Natural killer cell (primary cell): ENCODE measurements around the gene ULBP3. TPM values are rescaled to one million over a fixed set of nuclear protein-coding genes. Genes with fewer than 3 reads are reported as not detected.

ENCODE experiments used
- ATAC-seq, 3 donors: fragments of 150-1000 bp in 2 of 3; fragments of 200-7000 bp in 1 of 3; cut with Tn5 transposase; 1 replicate in 1 of 3; 2 replicates in 2 of 3; pipeline ENCODE4 v1.10.0; 2021; ENCODE audit warnings: mild to moderate bottlenecking in 2 of 3, moderate library complexity in 2 of 3
- DNase-seq, 2 donors: peaks; one replicate each; pipeline versions ENCODE4 v3.0.0 to v3.0.0-alpha.2; 2013 to 2021; ENCODE audit warnings: mixed read lengths in 1 of 2
- H3K27ac ChIP-seq: one replicate; pipeline ENCODE4 v1.5.1; 2013; ENCODE audit warnings: mild to moderate bottlenecking, low read length
- H3K27me3 ChIP-seq: one replicate; pipeline ENCODE4 v1.6.1; 2013; ENCODE audit warnings: low read length; ENCODE audit not compliant: control insufficient read depth, insufficient read depth
- H3K36me3 ChIP-seq: one replicate; pipeline ENCODE4 v1.6.1; 2013; ENCODE audit warnings: low read length; ENCODE audit not compliant: control insufficient read depth, insufficient read depth
- H3K4me1 ChIP-seq: one replicate; pipeline ENCODE4 v1.6.1; 2013; ENCODE audit warnings: low read length; ENCODE audit not compliant: control insufficient read depth, insufficient read depth
- H3K4me3 ChIP-seq: one replicate; pipeline ENCODE4 v1.5.1; 2013; ENCODE audit warnings: low read length
- H3K9me3 ChIP-seq: one replicate; pipeline ENCODE4 v1.6.1; 2013; ENCODE audit warnings: low read length; ENCODE audit not compliant: control insufficient read depth, insufficient read depth
- H3K27ac Mint-ChIP-seq, 2 donors: one replicate each; pipeline ENCODE4 v1.8.0; 2022; ENCODE audit warnings: mild to moderate bottlenecking in 2 of 2, mixed read lengths in 2 of 2, moderate library complexity in 1 of 2
- H3K27me3 Mint-ChIP-seq, 2 donors: one replicate each; pipeline ENCODE4 v1.8.0; 2022; ENCODE audit warnings: low read depth in 2 of 2, mixed read lengths in 2 of 2
- H3K36me3 Mint-ChIP-seq: one replicate; pipeline ENCODE4 v1.8.0; 2022; ENCODE audit warnings: mixed read lengths
- H3K4me1 Mint-ChIP-seq, 2 donors: one replicate each; pipeline ENCODE4 v1.8.0; 2022; ENCODE audit warnings: mixed read lengths in 2 of 2
- H3K4me3 Mint-ChIP-seq: one replicate; pipeline ENCODE4 v1.8.0; 2022; ENCODE audit warnings: mild to moderate bottlenecking, moderate library complexity, mixed read lengths
- H3K9me3 Mint-ChIP-seq, 2 donors: one replicate each; pipeline ENCODE4 v1.8.0; 2022; ENCODE audit warnings: mixed read lengths in 2 of 2
- CTCF ChIP-seq: fragments of 200-600 bp; IDR thresholded peaks from one replicate; pipeline ENCODE4 v1.8.0; 2022; ENCODE audit warnings: antibody characterized with exemption
- WGBS: methylation state at CpG from one replicate; pipeline ENCODE4 v1.1.7; 2013; ENCODE audit warnings: missing lambda C conversion rate; ENCODE audit not compliant: insufficient coverage; 5-methylcytosine and 5-hydroxymethylcytosine counted together
- intact Hi-C: fragments of 100-400 bp; cut with micrococcal nuclease; formaldehyde crosslinking; loops from one replicate; pipeline ENCODE4 v1.14.2; 2022
- total RNA-seq, 4 donors: library from RNA; stranded (reverse); fragments of 120-200 nt in 1 of 4; gene quantifications; one replicate each; pipeline versions ENCODE4 v1.2.3 to v1.2.4, GENCODE V29; 2013 to 2022

Gene ULBP3
- total RNA-seq, 3 donors from 2014 or later (not counting 1 experiment from before 2014, with no cell fraction given): 0.64 to 1.5 (median 0.75) TPM

- no peaks in the 10 kb centered on the region for H3K36me3 Mint-ChIP-seq
- no peak for TF ChIP-seq CTCF
- no peaks in the 10 kb centered on the region for H3K9me3 Mint-ChIP-seq
- H3K4me3 Mint-ChIP-seq: no peak overlapping the region
- no peaks in the 10 kb centered on the region for H3K36me3 ChIP-seq
- H3K9me3 ChIP-seq: no peaks in the 10 kb centered on the region
- peaks cover 5 to 6% of the 10 kb centered on the region in 2 donors for H3K4me1 Mint-ChIP-seq
- no peak overlapping the region for H3K27ac ChIP-seq
- H3K4me3 ChIP-seq: no peak overlapping the region
- DNase-seq (no peak), ATAC-seq (no peak)
- H3K27me3 Mint-ChIP-seq: peaks cover 5 to 22% of the 10 kb centered on the region in 2 donors
- H3K27ac Mint-ChIP-seq: no peak overlapping the region
- 97% methylated on average over 6 of the region's 6 CpGs for WGBS
- H3K4me1 ChIP-seq: no peaks in the 10 kb centered on the region
- intact Hi-C loops: no loop called here
- no peaks in the 10 kb centered on the region for H3K27me3 ChIP-seq
Measured at GRCh38 chr6:150093397-150093796, 24.5 kb upstream of the ULBP3 start.

- Histone ChIP-seq H3K4me3 (no peak overlapping the region), H3K27me3 (no peaks in the 10 kb centered on the region), H3K36me3 (no peaks in the 10 kb centered on the region), H3K9me3 (no peaks in the 10 kb centered on the region), H3K27ac (no peak overlapping the region), H3K4me1 (no peaks in the 10 kb centered on the region)
- no peak for TF ChIP-seq CTCF
- Mint-ChIP-seq H3K9me3 (no peaks in the 10 kb centered on the region), H3K27ac (no peak overlapping the region), H3K4me3 (no peak overlapping the region), H3K36me3 (no peaks in the 10 kb centered on the region), H3K27me3 (peaks cover 6 to 24% of the 10 kb centered on the region in 2 donors), H3K4me1 (peaks cover 5 to 6% of the 10 kb centered on the region in 2 donors)
- ATAC-seq: no peak
- intact Hi-C loops: no loop called here
- no peak for DNase-seq
- 82% methylated on average over 4 of the region's 4 CpGs for WGBS
Measured at GRCh38 chr6:150091476-150091875, 22.6 kb upstream of the ULBP3 start.

DNA sequence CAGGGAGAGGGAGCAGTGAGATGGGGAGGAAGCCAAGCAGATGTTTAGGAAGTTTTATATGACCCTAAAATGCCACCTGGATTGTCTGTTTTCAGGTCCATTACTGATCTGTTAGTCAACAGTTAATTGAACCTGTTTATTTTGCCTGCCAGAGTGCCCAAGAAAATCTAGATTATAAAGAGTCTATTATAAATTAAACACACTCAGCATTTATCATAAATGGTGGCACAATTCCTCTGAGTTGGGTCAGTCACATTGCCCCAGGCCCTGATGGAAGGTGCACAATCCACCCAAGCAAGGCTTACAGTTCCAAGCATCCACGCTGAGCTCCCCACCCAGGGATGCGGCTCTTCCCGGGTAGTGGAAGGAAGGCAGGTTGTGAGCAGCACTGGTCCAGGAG lies 21.4 kb upstream of the ULBP3 start:
- no peak overlapping the region for H3K27ac ChIP-seq
- no peaks in the 10 kb centered on the region for H3K27me3 ChIP-seq
- Mint-ChIP-seq H3K4me3 (no peak overlapping the region), H3K27ac (no peak overlapping the region), H3K9me3 (no peaks in the 10 kb centered on the region), H3K4me1 (peaks cover 5 to 6% of the 10 kb centered on the region in 2 donors), H3K27me3 (peaks cover 6 to 25% of the 10 kb centered on the region in 2 donors), H3K36me3 (no peaks in the 10 kb centered on the region)
- intact Hi-C loops: no loop called here
- H3K36me3 ChIP-seq: no peaks in the 10 kb centered on the region
- no peak for ATAC-seq
- H3K9me3 ChIP-seq: no peaks in the 10 kb centered on the region
- no peak overlapping the region for H3K4me3 ChIP-seq
- DNase-seq: no peak
- TF ChIP-seq CTCF: no peak
- 95% methylated on average over 3 of the region's 3 CpGs for WGBS
- H3K4me1 ChIP-seq: no peaks in the 10 kb centered on the region

- intact Hi-C loops: no loop called here
- ATAC-seq (no peak), DNase-seq (no peak)
- no peak overlapping the region for H3K27ac Mint-ChIP-seq
- H3K9me3 ChIP-seq: no peaks in the 10 kb centered on the region
- H3K4me3 ChIP-seq: no peak overlapping the region
- H3K27ac ChIP-seq: no peak overlapping the region
- H3K36me3 Mint-ChIP-seq: no peaks in the 10 kb centered on the region
- no peaks in the 10 kb centered on the region for H3K9me3 Mint-ChIP-seq
- H3K27me3 Mint-ChIP-seq: peaks cover 9 to 27% of the 10 kb centered on the region in 2 donors
- TF ChIP-seq CTCF: no peak
- 90% methylated on average over 12 of the region's 12 CpGs for WGBS
- H3K27me3 ChIP-seq: no peaks in the 10 kb centered on the region
- H3K4me3 Mint-ChIP-seq: no peak overlapping the region
- H3K4me1 ChIP-seq: no peaks in the 10 kb centered on the region
- H3K4me1 Mint-ChIP-seq: no peaks in the 10 kb centered on the region
- H3K36me3 ChIP-seq: no peaks in the 10 kb centered on the region
Measured at GRCh38 chr6:150088481-150089154, 19.7 kb upstream of the ULBP3 start.
